NCI-H1048 (cell line): ENCODE results near the gene GALR1.
"Not testable (repeated sequence)": the region's sequence is repeated elsewhere in the genome, so short reads cannot be mapped to it uniquely, and the experiment has no call there.

Experiments used
- DNase-seq: peaks from one replicate; lab custom pipeline; 2025; lab: John Stamatoyannopoulos, UW

GALR1 gene, protein sequence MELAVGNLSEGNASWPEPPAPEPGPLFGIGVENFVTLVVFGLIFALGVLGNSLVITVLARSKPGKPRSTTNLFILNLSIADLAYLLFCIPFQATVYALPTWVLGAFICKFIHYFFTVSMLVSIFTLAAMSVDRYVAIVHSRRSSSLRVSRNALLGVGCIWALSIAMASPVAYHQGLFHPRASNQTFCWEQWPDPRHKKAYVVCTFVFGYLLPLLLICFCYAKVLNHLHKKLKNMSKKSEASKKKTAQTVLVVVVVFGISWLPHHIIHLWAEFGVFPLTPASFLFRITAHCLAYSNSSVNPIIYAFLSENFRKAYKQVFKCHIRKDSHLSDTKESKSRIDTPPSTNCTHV

DNA sequence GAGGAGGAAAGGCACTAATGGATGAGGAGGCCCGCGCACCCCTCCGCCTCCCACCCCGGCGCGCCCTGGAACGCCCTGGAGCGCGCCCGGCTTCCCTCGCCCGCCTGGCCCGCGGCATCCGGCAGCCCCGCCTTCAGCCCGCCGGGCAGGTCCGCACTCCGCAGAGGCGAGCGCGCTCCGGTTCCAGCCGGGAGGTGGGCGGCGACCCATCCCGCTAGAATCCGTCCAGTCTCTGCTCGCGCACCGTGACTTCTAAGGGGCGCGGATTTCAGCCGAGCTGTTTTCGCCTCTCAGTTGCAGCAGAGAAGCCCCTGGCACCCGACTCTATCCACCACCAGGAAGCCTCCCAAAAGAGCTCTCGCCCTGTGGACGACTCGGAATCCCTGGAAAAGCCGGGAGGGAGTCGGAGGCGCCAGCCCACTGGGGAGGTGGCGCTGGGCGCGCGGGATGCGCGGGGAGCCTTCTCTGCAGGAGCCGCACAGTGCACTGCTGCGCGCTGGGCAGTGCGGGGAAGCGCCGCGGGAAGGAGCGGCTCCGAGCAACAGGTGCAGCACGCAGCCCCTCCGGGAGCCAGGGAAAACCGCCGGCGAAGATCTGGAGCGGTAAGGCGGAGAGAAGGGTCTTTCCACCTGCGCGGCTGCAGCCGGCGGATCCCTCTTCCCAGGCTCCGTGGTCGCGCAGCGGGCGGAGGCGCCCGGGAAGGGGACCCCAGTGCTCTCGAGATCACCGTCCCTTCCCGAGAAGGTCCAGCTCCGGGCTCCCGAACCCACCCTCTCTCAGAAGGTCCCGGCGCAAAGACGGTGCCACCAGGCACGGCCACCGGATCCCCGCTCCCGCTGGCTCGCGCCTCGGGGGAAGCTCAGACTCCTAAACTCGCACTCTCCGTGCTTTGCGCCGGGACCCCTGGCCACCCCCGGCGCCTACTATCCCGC lies at the start of gene GALR1:
Gene GALR1 (plus strand): TSS at position 280 of the 932 bp plus-strand sequence. CDS start 701 bp downstream, outside the sequence.
- no peak for DNase-seq

DNA sequence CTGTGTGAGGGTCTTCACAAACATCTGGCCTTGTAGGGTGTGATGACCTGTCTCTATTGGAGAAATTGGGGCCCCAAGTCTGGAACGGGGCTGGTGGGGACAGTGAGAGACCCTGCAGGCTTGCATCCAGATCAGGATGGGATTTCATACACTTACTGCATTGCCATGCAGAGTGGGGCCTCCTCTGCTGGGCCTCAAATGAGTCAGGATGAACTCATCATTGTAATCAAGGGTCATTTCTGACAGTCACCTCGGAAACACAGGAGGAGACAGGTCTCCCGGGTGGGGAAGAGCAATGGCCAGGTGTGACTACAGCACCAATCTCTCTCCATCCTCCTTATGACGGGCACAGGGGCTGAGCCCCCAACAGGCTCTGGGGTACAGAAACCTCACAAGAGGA lies 48.1 kb upstream of the GALR1 start:
- no peak for DNase-seq

DNA sequence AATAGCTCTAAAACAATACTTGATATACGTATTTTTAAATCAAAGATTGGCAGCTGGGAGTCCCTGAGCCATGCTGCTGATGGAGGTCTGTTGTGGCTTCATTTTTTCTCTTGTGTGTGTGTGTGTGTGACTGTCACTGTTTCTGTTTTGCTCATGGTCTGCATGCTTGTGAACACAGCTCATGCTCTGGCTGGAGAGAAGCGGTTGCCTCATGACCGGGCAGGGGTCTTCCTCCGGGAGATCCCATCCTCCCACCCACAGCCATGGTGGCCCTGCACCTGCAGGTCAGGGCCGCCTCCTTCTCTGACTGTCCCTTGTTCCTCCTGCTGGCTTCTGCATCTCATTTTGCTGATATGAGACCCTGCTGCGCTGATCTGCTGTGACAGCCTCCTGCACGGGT lies 47.3 kb upstream of the GALR1 start:
- no peak for DNase-seq

DNA sequence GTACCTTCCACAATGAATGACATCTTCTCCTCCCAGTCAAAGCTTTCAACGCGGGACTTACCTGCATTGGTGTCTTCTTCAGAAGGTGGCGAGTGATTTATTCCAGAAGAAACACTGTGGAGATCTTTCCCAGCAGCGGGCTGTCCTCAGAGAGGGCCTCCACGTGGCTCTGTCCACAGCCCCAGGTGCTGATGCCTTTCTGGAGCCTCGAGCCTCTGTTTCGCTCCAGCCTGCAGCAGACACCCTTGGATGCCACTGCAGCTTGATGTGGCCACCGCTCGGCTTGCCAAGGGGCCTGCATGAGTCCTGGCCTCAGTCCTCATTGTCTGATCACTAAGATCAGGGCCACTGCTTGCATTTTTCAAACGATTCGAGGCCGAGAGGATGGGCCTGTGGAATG lies 46.6 kb upstream of the GALR1 start:
- no peak for DNase-seq

DNA sequence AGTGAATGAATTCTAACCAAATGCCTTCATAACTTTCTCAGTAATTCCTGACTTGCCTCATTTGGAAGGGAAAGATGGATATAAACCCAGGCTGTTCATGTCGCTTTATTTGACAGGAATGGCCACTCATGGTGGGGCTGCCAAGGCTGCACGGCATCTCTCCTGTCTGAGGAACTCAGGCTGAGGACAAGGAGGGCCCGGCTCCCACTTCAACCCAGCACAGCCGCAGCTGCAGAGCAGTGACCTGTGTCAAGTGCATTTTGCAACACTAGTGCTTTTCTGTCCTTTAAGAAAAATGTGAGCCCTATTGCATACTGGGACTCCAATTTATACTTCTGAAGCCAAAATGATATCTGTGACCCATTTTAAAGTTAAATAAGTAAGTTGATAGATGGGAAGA lies 45.8 kb upstream of the GALR1 start:
- no peak for DNase-seq

DNA sequence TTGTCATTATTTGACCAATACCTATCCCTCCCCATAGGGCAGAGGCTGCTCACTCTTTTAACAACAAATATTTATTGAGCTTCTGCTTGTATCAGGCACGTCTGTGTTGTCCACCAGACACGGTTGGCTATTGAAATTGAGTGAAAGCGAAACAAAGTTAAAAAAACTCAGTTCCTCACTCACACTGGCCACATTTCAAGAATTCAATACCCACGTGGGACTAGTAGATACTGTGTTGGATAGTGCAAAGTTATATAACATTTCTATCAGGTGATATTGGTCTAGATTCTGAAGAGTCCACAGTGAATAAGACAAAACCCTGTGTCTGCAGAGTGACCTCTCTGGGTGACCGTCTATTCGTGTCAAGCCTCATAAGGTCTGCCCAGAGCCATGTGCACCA lies 43.9 kb upstream of the GALR1 start:
- DNase-seq = no peak

DNA sequence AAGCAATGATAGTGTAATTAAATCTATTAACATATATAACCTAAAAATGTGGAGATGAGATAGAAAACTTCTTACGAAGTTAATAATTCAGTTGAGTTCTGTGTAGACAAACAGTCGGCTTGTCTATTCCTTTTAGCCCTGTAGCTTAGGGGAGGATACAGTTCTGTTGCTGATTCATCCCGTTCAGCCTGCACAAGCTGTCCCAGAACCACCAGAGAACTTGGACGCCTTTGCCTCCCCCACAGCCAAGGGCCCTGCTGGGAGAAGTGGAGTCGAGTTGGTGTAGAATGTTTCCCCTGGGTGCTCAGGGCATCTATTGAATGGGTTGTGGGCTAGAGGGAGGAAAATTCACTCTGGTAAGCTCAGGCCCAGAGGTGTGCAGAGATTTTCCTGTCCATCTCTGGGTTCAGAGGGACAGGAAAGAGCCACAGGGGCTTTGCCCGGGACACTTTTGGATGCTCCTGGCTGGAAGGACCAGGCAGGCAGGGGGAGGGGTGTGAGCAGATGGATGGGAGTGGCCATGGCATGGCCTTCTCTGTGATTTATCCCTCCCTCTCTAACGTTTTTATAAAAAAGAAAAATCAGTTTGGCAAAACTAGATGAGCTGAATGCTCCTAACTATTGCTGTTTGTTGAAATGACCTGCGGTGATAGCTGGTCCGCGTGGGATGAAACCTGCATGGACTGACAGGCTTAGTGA lies 42.8 kb upstream of the GALR1 start:
- DNase-seq = no peak

DNA sequence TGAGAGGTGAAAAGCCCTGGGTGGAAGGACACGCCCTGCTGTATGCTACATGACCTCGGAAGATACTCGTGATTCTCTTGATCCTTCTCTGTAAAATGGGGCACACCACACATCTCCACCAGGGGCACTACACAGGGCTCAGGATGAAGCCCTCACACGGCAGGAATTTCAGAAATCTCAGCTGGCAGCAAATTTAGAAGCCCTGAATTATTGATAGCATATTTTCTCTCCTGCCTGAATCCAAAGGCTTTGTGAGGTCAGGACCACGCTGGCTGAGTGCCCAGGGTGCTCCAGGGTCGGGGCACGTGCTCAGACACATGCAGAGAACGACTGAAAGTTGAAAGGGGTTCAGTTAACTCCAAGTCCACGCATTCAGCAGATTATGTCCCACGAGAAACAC lies 42.1 kb upstream of the GALR1 start:
- no peak for DNase-seq

DNA sequence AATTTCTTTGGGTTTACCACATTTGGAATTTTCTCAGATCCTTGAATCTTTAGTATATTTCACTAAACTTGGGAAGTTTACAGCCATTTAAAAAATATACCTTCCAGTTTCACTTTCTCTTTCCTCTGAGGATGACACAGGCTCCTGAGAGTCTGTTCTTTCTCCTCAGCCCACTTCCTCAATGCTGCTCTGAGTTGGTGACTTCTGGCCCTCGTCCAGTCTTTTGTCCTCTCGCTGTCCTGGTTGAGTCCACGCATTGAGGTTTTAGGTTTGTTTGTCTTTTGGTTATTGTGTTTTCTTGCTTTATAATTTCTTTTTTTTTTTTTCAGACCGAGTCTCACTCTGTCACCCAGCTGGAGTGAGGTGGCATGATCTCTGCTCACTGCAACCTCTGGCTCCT lies 40.7 kb upstream of the GALR1 start:
- no peak for DNase-seq

DNA sequence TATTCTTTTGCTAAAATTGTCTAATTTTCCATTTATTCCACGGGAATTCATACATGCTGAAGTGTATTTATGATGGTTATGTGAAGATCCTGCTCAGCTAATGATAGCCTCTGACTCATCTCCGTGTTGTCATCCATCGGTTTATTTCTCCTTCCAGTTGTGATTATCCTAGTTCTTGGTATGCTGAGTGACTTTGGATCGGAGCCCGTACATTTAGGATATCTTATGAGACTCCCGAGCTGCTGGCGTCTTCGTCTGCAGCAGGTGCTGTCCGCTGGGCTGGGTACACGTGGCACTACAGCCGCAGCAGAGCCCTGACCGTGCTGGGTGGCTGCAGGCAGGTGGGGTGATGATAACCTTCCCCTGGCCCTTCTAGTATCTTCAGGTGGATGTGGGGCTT lies 40.1 kb upstream of the GALR1 start:
- no peak for DNase-seq

DNA sequence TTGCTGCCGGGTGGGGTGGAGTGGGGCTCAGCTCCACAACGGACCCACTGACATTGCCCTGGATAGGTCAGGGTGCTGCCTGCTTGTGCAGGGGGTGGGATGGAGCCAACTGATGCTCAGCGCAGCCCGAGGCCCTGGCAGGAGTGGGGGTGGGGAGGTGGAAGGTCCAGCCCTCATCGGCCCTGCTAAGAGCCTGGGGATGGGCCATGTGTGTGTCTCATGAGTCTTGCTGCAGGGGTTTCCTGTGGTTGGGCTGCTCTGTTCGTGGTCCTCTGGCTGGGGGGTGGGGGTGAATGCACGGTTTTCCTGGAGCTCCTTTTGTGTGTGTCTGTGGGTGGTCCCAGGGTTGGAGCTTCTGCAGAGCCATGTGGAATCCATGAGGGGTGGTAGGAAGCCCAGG lies 39.4 kb upstream of the GALR1 start:
- DNase-seq = no peak

DNA sequence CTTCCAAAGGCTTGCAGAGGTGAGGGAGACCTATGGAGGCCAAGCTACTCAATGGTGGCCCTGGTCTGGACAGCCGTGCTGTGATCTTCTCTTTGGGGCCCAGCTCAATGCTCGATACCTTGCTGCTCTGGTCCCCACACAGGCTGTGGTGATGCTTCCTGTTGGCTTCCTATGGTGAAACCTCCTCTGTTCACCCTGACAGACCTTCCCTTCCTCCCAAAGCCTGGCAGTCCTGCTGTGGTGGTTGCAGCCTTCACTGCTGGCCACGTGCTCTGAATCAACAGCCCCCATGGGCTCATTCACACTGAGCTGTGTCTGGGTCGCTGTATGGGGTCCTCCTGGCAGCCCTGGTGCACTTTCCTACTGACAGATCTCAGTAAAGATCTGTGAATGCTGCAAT lies 31.0 kb upstream of the GALR1 start:
- DNase-seq = no peak

DNA sequence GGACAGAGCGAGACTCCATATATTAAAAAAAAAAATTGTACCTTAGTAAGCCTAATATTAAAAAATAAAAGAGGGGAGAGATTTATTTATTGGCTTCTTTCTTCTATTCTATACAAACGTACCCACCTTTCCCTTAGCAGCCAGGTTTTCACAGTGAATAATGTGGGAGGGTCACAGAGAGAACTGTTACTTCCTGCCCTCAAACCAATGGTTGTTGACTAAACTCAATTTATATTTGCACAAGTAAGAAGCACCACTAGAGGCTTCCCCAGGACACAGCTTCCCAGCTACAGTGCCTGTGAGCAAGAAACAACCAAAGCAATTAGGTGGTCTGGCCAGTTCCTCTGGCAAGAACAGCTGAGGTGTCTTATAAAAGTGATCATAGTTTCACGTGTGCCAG lies 28.9 kb upstream of the GALR1 start:
- no peak for DNase-seq

DNA sequence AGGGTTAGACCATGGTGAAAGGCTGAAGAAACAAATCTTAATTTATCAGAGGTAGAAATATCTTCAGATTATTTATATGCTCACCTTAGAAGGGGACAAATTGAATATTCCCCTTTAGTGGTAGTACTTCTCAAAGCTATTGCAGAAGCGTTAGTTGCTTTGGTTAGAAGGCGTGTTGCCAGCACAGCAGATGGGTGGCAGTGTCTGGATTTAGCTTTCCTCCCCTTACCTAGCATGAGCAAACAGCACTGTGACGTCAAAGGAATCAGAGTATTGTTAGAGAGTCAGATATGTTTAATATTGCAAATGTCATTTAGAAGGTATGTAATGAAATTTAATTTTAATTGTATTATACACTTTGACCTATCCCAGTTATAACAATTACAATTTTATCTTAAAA lies 27.2 kb upstream of the GALR1 start:
- DNase-seq = no peak

DNA sequence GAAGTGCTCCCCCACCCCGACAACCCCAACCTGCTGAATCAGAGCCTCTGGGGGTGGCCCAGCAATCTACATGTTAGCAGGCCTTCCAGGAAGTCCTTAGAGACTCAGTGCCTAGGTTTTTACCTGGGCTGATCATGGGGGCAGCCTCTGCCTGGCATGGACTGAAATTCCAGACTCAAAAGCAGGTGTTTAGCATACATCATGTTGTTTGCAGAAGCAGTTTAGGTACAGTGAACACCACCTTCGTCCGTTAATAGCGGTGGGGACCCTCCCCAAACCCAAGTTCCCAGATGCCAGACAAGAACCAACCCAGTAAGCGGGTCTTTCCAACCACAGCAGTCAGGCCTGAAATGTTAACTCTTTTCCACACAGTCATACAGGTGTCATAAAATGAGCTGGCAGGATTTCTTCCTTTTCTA lies 26.4 kb upstream of the GALR1 start:
- DNase-seq = no peak

DNA sequence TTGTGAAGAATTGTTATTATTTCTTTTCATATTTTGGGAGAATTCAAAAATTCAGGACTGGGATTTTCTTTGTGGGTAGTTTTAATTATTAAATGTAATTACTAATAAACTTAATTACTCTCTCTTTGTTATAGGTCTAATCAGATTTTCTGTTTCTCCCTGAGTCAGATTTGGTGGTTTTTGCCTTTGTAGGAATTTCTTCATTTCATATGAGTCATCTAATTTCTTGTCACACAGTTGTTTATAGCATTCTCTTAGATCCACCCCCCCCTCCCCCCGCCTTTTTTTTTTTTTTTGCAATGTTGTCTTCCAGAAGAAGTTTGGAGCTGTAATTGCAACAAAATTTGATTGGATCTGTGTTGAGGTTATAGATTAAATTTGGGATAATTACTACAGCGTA lies 26.0 kb upstream of the GALR1 start:
- DNase-seq = no peak

DNA sequence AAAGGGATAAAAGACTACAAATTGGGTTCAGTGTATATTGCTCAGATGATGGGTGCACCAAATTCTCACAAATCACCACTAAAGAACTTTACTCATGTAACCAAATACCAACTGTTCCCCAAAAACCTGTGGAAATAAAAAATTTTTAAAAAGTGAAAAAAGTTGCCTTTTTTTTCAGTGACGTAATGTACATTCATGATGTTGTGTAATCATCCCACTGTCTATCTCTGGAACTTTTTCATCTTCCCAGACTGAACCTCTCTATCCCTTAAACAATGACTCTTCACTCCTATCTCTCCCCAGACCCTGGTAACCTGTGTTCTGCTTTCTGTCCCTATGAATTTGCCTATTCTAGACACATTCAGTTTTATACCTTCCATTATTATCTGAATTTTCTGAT lies 19.0 kb upstream of the GALR1 start:
- DNase-seq = no peak

DNA sequence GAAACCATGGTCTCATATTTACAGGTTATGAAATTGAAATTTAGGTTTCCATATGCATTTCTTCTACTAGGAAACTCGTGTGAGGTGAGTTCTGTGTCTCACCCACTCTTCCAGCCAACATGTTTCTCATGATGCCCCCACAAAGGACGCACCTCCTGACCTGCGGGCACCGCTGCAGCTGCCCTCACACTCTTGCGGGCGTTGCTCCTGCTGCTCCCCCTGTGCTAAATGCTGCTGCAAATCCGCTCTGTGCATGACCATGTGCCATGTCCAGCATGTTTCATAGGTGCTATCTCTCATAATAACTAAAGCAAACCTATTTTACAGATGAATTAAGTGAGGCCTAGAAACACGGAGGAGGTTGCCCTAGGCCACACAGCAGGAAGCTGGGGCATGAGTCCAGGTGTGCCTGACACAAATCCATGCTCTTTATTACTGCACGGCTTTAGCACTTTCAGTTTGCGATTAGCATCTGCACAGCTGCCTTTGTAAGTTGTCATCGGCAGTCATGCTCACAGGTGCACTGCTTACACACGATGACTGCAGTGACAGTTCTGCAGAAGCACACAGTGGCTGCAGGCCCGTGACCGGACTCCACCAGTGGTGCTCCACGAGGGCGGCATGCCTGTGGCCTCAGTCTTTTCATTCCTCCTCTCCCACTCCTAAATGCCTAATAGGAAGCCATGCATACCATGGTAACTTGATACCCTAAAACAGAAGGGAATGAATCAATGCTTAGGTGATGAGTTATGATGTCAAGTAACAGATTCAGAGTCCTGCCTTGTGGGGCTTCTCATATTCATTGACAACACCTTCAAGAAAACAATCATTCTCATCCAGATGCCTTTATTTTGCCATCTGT lies 14.9 kb upstream of the GALR1 start:
- DNase-seq = no peak

DNA sequence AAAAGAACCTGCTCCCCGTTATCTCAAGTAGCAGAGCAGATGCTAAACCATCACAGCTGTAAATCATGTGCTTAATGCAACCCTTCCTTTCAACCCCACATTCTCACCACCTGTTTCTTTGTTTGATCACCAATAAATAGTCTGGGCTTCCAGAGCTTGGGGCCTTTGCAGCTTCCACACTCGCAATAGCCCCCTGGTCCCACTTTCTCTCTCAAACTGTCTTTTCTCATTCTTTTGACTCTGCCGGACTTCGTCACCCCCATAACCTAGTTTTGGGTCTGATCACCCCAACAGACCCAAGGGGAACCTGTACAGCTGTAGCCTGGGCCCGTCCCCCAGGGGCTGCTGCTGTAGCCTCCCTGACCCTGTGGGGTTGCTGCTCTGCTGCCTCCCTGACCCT lies 10.4 kb upstream of the GALR1 start:
- not testable (repeated sequence) for DNase-seq

DNA sequence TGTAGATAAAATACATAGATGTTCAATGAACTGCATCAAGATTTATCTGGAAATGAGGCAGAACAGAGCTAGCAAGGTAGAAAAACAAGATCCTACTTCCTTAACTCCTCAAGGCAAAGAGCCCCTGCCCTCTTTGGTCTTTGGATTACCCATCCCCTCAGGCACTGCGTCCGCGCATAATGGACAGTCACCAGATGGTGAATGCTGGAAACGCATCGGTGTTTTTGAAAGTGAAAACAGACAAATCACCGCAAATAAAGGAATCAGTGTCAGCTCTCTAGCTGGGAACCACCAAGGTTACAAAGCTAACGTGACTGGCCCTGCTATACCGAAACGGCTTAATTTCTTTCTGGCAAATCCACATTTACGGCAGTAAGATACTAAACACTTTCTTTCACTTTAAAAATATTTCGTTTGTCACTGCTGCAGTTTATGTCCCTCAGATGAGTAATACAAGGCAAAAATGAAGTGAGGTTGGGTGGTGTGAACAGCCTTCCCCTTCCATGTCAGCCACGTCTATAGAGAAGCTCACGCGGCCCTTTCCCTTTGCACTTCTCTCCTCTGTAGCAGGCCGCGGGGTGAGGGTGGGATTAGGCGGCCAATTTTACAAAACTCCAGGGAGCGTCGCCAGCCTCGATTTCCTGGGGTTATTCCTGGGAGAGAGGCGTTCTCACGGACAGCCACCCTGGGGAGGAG lies 627 bp upstream of the GALR1 start:
- no peak for DNase-seq

DNA sequence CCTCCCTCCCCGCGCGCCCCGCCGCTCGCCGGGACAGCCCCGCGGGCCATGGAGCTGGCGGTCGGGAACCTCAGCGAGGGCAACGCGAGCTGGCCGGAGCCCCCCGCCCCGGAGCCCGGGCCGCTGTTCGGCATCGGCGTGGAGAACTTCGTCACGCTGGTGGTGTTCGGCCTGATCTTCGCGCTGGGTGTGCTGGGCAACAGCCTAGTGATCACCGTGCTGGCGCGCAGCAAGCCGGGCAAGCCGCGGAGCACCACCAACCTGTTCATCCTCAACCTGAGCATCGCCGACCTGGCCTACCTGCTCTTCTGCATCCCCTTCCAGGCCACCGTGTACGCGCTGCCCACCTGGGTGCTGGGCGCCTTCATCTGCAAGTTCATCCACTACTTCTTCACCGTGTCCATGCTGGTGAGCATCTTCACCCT lies 865 bp downstream of the GALR1 start:
- DNase-seq = no peak
